GM12891 (cell line): ENCODE results near the gene MTG2.

Experiments used
- PAX5 ChIP-seq: IDR thresholded peaks from 2 replicates; pipeline ENCODE4 v1.6.1; 2011; ENCODE audit warnings: low read length, moderate library complexity, mild to moderate bottlenecking; ENCODE audit not compliant: insufficient read depth, severe bottlenecking
- POLR2A ChIP-seq: IDR thresholded peaks from 2 replicates; pipeline ENCODE4 v1.6.1; 2011; ENCODE audit warnings: low read depth, low read length, control low read depth
- POLR2AphosphoS5 ChIP-seq: IDR thresholded peaks from 2 replicates; pipeline ENCODE4 v1.6.1; 2011; ENCODE audit warnings: low read depth, low read length, control low read depth
- SPI1 ChIP-seq: IDR thresholded peaks from 2 replicates; pipeline ENCODE4 v1.6.1; 2011; ENCODE audit warnings: low read depth, low read length, control low read depth
- TAF1 ChIP-seq: IDR thresholded peaks from 2 replicates; pipeline ENCODE4 v1.6.1; 2011; ENCODE audit warnings: low read depth, low read length, control low read depth

DNA sequence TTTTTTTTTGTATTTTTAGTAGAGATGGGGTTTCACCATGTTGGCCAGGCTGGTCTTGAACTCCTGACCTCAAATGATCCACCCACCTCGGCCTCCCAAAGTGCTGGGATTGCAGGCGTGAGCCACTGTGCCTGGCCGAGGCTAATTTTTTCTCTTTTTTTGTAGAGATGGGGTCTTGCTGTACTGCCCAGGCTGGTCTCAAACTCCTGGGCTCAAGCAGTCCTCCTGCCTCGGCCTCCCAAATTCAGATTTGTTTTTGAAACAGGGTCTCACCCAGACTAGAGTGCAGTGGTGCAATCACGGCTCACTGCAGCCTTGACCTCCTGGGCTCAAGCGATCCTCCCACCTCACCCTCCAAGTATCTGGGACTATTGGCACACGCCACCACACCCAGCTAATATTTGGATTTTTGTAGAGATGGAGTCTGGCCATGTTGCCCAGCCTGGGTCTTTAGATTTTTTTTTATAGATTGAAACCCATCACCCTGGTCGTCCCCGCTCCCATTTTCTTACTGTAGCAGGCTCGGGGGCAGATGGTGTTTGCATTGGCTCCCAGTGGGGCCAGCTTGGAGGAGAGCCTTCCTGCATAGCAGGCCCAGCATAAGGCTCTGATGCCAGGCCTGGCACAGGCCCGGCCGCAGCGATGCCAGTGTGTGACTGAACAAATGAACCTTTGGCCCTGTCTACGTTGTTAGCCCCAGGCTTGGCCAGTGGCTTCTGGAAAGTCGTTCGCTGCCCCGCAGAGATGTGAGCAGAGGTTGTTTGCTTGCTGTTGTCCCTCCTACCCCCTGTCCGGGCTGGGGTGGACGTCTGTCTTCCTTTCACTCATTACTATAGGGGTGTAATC, 4.3 kb upstream of the MTG2 start:
- no peak for TF ChIP-seq POLR2A
- TF ChIP-seq POLR2AphosphoS5 = no peak
- TF ChIP-seq TAF1 = no peak
- TF ChIP-seq SPI1 = no peak
- no peak for TF ChIP-seq PAX5
